GM12892 (cell line): ENCODE measurements around the gene RANBP3L.
"Not testable (repeated sequence)": the region's sequence is repeated elsewhere in the genome, so short reads cannot be mapped to it uniquely, and the experiment has no call there.

Experiments used
- POLR2A ChIP-seq: IDR thresholded peaks from 2 replicates; pipeline ENCODE4 v1.6.1; 2011; ENCODE audit warnings: low read depth, low read length, control low read depth
- POLR2AphosphoS5 ChIP-seq: IDR thresholded peaks from 2 replicates; pipeline ENCODE4 v1.6.1; 2011; ENCODE audit warnings: low read depth, low read length, control low read depth
- TAF1 ChIP-seq: IDR thresholded peaks from 2 replicates; pipeline ENCODE4 v1.6.1; 2011; ENCODE audit warnings: low read depth, mild to moderate bottlenecking, control low read depth, low read length, borderline replicate concordance

GRCh38 chr5:36283775-36284174 lies 17.9 kb downstream of the RANBP3L start:
- TF ChIP-seq POLR2AphosphoS5, POLR2A, TAF1: not testable (repeated sequence)
